ENCODE data around the gene ELFN2.

ELFN2 gene

DNA sequence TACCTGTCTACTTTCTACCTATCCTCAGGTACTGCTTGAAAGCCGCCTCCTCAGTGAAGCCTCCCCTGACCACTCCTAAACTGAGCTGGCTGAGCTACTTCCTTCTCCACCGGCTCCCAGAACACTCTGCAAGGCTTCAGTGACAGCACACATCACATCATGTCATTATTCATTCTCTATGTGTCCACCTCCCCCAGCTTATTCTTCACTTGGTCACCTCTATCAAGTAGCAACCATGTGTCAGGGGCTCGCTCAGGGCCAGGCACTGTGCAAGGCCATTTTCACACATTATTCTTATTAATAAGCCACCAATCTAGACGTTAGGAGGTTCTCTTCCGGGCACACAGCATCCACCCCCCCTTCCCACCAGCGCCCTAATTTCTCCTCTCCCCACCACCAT, 3.7 kb upstream of the ELFN2 start:
- no peak for TF ChIP-seq ZBTB7A (IDR thresholded peaks at IDR 0.05; ENCODE audit: low read depth)
- no peak for TF ChIP-seq EGR1 (IDR thresholded peaks at IDR 0.05)
- TF ChIP-seq RAD21 (IDR thresholded peaks at IDR 0.05; ENCODE audit: low read depth), result no peak
- no peak for TF ChIP-seq CREB1 (IDR thresholded peaks at IDR 0.05; ENCODE audit: low read depth)
- no peak for TF ChIP-seq TEAD4 (IDR thresholded peaks at IDR 0.05)
- TF ChIP-seq, protein P1, sequence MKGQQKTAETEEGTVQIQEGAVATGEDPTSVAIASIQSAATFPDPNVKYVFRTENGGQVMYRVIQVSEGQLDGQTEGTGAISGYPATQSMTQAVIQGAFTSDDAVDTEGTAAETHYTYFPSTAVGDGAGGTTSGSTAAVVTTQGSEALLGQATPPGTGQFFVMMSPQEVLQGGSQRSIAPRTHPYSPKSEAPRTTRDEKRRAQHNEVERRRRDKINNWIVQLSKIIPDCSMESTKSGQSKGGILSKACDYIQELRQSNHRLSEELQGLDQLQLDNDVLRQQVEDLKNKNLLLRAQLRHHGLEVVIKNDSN (IDR thresholded peaks at IDR 0.05), result no peak
- TF ChIP-seq YY1 (IDR thresholded peaks at IDR 0.05; ENCODE audit: low read depth), result no peak
- TF ChIP-seq FOXM1 (IDR thresholded peaks at IDR 0.05; ENCODE audit: borderline replicate concordance, low read depth), result no peak
- TF ChIP-seq TAF1 (IDR thresholded peaks at IDR 0.05; ENCODE audit: low read depth), result no peak
- TF ChIP-seq EP300 (IDR thresholded peaks at IDR 0.05; ENCODE audit: borderline replicate concordance), result no peak
- TF ChIP-seq, protein P2, sequence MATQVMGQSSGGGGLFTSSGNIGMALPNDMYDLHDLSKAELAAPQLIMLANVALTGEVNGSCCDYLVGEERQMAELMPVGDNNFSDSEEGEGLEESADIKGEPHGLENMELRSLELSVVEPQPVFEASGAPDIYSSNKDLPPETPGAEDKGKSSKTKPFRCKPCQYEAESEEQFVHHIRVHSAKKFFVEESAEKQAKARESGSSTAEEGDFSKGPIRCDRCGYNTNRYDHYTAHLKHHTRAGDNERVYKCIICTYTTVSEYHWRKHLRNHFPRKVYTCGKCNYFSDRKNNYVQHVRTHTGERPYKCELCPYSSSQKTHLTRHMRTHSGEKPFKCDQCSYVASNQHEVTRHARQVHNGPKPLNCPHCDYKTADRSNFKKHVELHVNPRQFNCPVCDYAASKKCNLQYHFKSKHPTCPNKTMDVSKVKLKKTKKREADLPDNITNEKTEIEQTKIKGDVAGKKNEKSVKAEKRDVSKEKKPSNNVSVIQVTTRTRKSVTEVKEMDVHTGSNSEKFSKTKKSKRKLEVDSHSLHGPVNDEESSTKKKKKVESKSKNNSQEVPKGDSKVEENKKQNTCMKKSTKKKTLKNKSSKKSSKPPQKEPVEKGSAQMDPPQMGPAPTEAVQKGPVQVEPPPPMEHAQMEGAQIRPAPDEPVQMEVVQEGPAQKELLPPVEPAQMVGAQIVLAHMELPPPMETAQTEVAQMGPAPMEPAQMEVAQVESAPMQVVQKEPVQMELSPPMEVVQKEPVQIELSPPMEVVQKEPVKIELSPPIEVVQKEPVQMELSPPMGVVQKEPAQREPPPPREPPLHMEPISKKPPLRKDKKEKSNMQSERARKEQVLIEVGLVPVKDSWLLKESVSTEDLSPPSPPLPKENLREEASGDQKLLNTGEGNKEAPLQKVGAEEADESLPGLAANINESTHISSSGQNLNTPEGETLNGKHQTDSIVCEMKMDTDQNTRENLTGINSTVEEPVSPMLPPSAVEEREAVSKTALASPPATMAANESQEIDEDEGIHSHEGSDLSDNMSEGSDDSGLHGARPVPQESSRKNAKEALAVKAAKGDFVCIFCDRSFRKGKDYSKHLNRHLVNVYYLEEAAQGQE (IDR thresholded peaks at IDR 0.05; ENCODE audit: low read depth), result no peak
- TF ChIP-seq, protein P3, sequence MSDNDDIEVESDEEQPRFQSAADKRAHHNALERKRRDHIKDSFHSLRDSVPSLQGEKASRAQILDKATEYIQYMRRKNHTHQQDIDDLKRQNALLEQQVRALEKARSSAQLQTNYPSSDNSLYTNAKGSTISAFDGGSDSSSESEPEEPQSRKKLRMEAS (IDR thresholded peaks at IDR 0.05), result no peak
- no peak for TF ChIP-seq TCF12 (IDR thresholded peaks at IDR 0.05; ENCODE audit: low read depth)

DNA sequence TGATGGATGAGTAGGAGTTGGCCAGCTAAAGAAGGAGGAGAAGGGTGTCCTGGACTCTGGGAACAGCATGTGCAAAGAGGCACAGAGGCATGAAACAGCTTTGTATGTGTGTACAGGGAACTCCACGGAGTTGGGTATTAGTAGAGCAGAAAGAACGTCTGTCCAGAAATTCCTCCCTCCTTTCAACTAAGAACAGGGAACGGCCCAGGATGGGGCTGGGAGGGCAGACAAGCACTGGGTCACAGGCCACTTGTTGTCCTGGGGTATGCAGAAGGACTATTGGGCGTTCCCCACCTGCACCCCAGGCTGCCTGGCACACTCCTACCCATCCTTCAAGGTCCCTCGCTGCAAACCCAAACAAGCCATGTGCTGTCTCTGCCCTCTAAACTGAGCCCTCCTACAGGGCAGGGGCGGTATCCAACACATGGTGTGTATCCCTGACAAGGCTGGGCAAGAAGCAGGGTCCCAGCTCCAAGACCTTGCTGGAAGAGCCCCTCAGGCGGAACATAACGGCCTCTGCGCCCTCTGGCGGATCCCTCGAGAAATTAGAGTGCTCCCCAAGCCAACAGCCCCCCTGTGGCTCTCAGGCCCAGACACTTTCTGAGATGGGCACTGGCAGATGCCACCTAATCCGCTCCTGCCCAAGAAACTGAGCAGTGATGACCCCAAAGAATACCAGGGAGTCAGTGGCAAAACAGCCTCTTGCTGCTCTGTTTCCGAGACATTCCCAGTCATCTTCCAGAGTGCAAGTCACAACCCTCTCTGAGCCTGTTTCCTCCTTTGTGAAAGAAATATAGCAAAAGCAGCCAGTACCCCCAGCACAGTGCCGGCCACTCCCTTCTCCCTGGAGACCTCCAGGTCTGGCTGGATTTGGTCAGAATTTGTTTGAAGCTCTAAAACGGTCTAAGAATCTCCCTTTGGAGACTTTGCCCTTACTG, 1.6 kb upstream of the ELFN2 start:
- TF ChIP-seq RAD21 (IDR thresholded peaks at IDR 0.05; ENCODE audit: low read depth) (peak; percentile 49), CREB1 (IDR thresholded peaks at IDR 0.05; ENCODE audit: low read depth) (no peak), EP300 (IDR thresholded peaks at IDR 0.05; ENCODE audit: borderline replicate concordance) (no peak)
- TF ChIP-seq, protein P2 (IDR thresholded peaks at IDR 0.05; ENCODE audit: low read depth), result no peak

DNA sequence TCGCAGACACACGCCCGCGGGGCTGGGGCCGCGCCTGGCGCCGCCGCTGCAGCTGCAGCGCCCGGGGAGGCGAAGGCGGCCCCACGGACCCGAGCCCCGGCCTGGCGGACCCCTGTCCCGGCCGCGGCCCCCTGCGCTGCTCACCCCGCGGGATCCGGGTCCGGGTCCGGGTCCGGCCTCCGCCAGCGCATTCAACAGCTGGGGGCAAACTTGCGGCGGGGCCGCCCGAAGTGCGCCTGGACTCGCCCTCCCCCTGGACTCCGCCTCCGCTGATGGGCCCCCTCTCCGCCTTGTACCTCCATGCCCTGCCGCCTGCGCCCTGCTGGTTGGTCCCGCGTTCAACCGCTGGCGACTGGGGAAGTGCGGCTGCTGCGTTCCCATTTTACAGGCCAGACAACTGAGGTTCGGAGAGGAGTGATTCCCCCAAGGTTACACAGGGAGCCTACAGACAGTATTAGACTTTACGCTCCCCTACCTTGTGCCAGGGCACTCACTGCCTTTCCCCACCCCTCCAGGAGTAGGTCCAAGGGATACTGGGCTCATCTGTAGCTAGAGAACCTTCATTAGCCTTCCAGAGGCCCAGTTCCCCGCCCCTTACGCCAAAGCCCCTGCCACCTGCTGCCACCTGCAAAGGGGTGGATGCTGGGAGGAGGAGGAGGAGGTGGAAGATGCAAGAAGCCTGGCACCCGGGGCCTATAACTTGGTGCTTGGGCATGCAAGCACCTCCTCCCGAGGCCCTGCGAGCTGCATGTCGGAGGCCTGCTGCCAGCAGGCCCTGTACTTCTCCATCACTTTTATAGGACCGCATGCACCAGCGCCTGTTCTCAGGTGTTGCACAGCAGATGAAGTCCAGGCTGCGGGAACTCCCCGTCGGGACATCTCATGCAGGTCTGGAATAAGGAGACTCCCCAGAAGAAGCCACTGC, 694 bp upstream of the ELFN2 start:
- TF ChIP-seq EGR1 (IDR thresholded peaks at IDR 0.05), result no peak
- TF ChIP-seq TCF12 (IDR thresholded peaks at IDR 0.05; ENCODE audit: low read depth), result no peak
- no peak for TF ChIP-seq CREB1 (IDR thresholded peaks at IDR 0.05; ENCODE audit: low read depth)
- TF ChIP-seq TEAD4 (IDR thresholded peaks at IDR 0.05), result no peak
- TF ChIP-seq, protein P1 (IDR thresholded peaks at IDR 0.05), result no peak
- no peak for TF ChIP-seq EP300 (IDR thresholded peaks at IDR 0.05; ENCODE audit: borderline replicate concordance)
- TF ChIP-seq, protein P3 (IDR thresholded peaks at IDR 0.05), result no peak
- no peak for TF ChIP-seq YY1 (IDR thresholded peaks at IDR 0.05; ENCODE audit: low read depth)

DNA sequence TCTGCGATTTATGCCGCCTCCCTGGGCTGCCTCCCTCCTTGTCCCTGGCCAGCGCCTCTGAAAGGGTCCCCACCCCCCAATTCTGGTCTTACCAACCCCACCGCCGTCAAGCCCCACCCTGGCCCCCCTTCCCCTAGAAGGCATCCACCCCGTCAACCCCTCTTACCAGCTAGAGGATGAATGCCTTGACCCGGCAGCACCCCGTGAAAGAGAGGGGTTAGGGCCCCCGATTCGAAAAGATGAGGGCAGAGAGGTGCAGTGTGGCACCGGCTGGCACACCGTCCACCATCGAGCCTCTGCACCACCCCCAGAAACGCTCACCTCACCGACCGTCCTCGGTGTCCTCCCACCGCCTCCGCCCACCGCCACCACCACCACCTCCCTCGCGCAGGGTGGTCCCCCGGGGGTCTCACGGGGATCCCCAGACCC, 559 bp downstream of the ELFN2 start:
- no peak for TF ChIP-seq FOXM1 (IDR thresholded peaks at IDR 0.05; ENCODE audit: borderline replicate concordance, low read depth)
- no peak for TF ChIP-seq RAD21 (IDR thresholded peaks at IDR 0.05; ENCODE audit: low read depth)
- TF ChIP-seq TCF12 (IDR thresholded peaks at IDR 0.05; ENCODE audit: low read depth), result no peak
- TF ChIP-seq, protein P3 (IDR thresholded peaks at IDR 0.05), result no peak
- no peak for TF ChIP-seq NFIC (IDR thresholded peaks at IDR 0.05)
- TF ChIP-seq EP300 (IDR thresholded peaks at IDR 0.05; ENCODE audit: borderline replicate concordance), result no peak
- no peak for TF ChIP-seq TEAD4 (IDR thresholded peaks at IDR 0.05)
- TF ChIP-seq CREB1 (IDR thresholded peaks at IDR 0.05; ENCODE audit: low read depth), result no peak
- no peak for TF ChIP-seq ZBTB7A (IDR thresholded peaks at IDR 0.05; ENCODE audit: low read depth)
- no peak for TF ChIP-seq YY1 (IDR thresholded peaks at IDR 0.05; ENCODE audit: low read depth)
- no peak for TF ChIP-seq EGR1 (IDR thresholded peaks at IDR 0.05)
- TF ChIP-seq, protein P2 (IDR thresholded peaks at IDR 0.05; ENCODE audit: low read depth), result no peak
- TF ChIP-seq TAF1 (IDR thresholded peaks at IDR 0.05; ENCODE audit: low read depth), result no peak

All from Ishikawa (cell line).